Activated naive CD4-positive, alpha-beta T cell treated with anti-CD3 and anti-CD28 coated beads for 36 hours (primary cell): ENCODE measurements around the gene BAX. TPM values are rescaled to one million over a fixed set of nuclear protein-coding genes. Genes with fewer than 3 reads are reported as not detected.

Source experiments
- CTCF ChIA-PET: fragments of 350-600 bp; sonication (Branson Sonifier 250); formaldehyde crosslinking; loops from one replicate; lab custom pipeline; 2021; ENCODE audit warnings: antibody characterized with exemption; lab: Charles Lee
- DNase-seq: peaks from one replicate; pipeline ENCODE4 v3.0.0-alpha.2; 2020
- H3K27ac Mint-ChIP-seq: one replicate; pipeline ENCODE4 v1.8.0; 2021; ENCODE audit warnings: mild to moderate bottlenecking, mixed read lengths
- H3K27me3 Mint-ChIP-seq: one replicate; pipeline ENCODE4 v1.8.0; 2021; ENCODE audit warnings: low read depth, mixed read lengths
- H3K36me3 Mint-ChIP-seq: one replicate; pipeline ENCODE4 v1.8.0; 2021; ENCODE audit warnings: low read depth, mixed read lengths
- H3K4me1 Mint-ChIP-seq: one replicate; pipeline ENCODE4 v1.8.0; 2021; ENCODE audit warnings: low read depth, mixed read lengths
- H3K4me3 Mint-ChIP-seq: one replicate; pipeline ENCODE4 v1.8.0; 2021; ENCODE audit warnings: mild to moderate bottlenecking, moderate library complexity, mixed read lengths
- H3K9me3 Mint-ChIP-seq: one replicate; pipeline ENCODE4 v1.8.0; 2021; ENCODE audit warnings: mixed read lengths
- intact Hi-C: fragments of 100-400 bp; cut with micrococcal nuclease; formaldehyde crosslinking; loops from one replicate; pipeline ENCODE4 v1.15.1; 2023
- total RNA-seq, 2 experiments: library from RNA; stranded (reverse); gene quantifications; one replicate each; pipeline ENCODE4 v1.2.3, GENCODE V29; 2021

Gene BAX
- total RNA-seq, 2 experiments from 2014 or later = 267 to 302 TPM

GRCh38 chr19:48975947-48976847 lies 21.5 kb downstream of the BAX start:
- Mint-ChIP-seq H3K9me3 (no peaks in the 10 kb centered on the region), H3K4me3 (no peak overlapping the region), H3K27me3 (no peaks in the 10 kb centered on the region), H3K27ac (no peak overlapping the region), H3K4me1 (peaks cover 3% of the 10 kb centered on the region), H3K36me3 (peaks cover 16% of the 10 kb centered on the region)
- DNase-seq = peak; percentile 48
- CTCF ChIA-PET = interaction anchor here (0.8 to 2.9 kb wide), 5 partner anchors 9 to 134 kb away, joined by 3 to 11 read pairs (median 5); partner anchors contain the start of genes GYS1 and RUVBL2
- intact Hi-C loops = no loop called here

DNA sequence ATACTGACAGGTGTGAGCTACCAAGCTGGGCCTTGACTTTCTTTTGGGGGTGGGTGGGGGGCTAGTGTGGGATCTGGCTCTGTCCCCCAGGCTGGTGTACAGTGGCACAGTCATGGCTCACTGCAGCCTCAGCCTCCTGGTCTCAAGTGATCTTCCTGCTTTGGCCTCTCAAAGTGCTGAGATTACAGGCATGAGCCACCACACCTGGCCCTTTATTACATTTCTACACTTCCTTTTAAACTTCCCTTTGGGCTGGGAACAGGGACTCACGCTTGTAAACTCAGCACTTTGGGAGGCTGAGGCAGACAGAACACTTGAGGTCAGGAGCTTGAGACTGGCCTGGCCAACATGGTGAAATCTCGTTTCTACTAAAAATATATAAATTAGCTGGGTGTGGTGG lies 22.4 kb downstream of the BAX start:
- no peak overlapping the region for H3K27ac Mint-ChIP-seq

GRCh38 chr19:48982280-48982679 lies 27.6 kb downstream of the BAX start:
- intact Hi-C loops = no loop called here
- Mint-ChIP-seq H3K9me3 (no peaks in the 10 kb centered on the region), H3K27ac (no peak overlapping the region), H3K4me1 (peaks cover 7% of the 10 kb centered on the region), H3K4me3 (no peak overlapping the region), H3K27me3 (no peaks in the 10 kb centered on the region), H3K36me3 (peaks cover 16% of the 10 kb centered on the region)
- DNase-seq = no peak
- CTCF ChIA-PET = interaction anchor here (1.4 to 3.5 kb wide), 2 partner anchors 11 to 12 kb away, joined by 6 to 19 read pairs; partner anchors contain the start of genes GYS1 and RUVBL2

More for the DNA sequence above, 22.4 kb downstream of the BAX start:
- peaks cover 17% of the 10 kb centered on the region for H3K36me3 Mint-ChIP-seq
- no peaks in the 10 kb centered on the region for H3K27me3 Mint-ChIP-seq
- CTCF ChIA-PET = interaction anchor here (0.8 to 2.7 kb wide), 7 partner anchors 10 to 141 kb away, joined by 3 to 11 read pairs (median 4); partner anchors contain the start of genes GYS1, HSD17B14 and RUVBL2
- H3K4me3 Mint-ChIP-seq = no peak overlapping the region
- H3K4me1 Mint-ChIP-seq = peaks cover 3% of the 10 kb centered on the region
- intact Hi-C loops = no loop called here
- H3K9me3 Mint-ChIP-seq = no peaks in the 10 kb centered on the region
- DNase-seq = no peak

GRCh38 chr19:48985711-48986110 lies 31.0 kb downstream of the BAX start:
- no peaks in the 10 kb centered on the region for H3K27me3 Mint-ChIP-seq
- intact Hi-C loops = no loop called here
- no peak for DNase-seq
- peaks cover 16% of the 10 kb centered on the region for H3K36me3 Mint-ChIP-seq
- CTCF ChIA-PET = interaction anchor here (3.5 kb wide), 1 partner anchor 7 kb away, joined by 19 read pairs; the partner anchor contains the start of genes GYS1 and RUVBL2
- peaks cover 24% of the 10 kb centered on the region for H3K4me1 Mint-ChIP-seq
- no peaks in the 10 kb centered on the region for H3K9me3 Mint-ChIP-seq
- H3K4me3 Mint-ChIP-seq = no peak overlapping the region
- H3K27ac Mint-ChIP-seq = no peak overlapping the region

- Mint-ChIP-seq H3K36me3 (peaks cover 16% of the 10 kb centered on the region), H3K27ac (no peak overlapping the region), H3K4me1 (peaks cover 28% of the 10 kb centered on the region), H3K9me3 (no peaks in the 10 kb centered on the region), H3K27me3 (no peaks in the 10 kb centered on the region), H3K4me3 (no peak overlapping the region)
- no peak for DNase-seq
- intact Hi-C loops = no loop called here
- CTCF ChIA-PET = interaction anchor here (1.4 to 1.5 kb wide), 2 partner anchors 14 to 16 kb away, joined by 6 read pairs; no protein-coding TSS in a partner anchor
Measured at GRCh38 chr19:48986211-48986610, 31.5 kb downstream of the BAX start.

- no peaks in the 10 kb centered on the region for H3K27me3 Mint-ChIP-seq
- DNase-seq = no peak
- H3K9me3 Mint-ChIP-seq = no peaks in the 10 kb centered on the region
- no peak overlapping the region for H3K4me3 Mint-ChIP-seq
- H3K36me3 Mint-ChIP-seq = peaks cover 14% of the 10 kb centered on the region
- intact Hi-C loops = no loop called here
- no peak overlapping the region for H3K27ac Mint-ChIP-seq
- CTCF ChIA-PET = interaction anchor here (1.4 to 1.5 kb wide), 2 partner anchors 12 to 17 kb away, joined by 6 read pairs; no protein-coding TSS in a partner anchor
- H3K4me1 Mint-ChIP-seq = peaks cover 36% of the 10 kb centered on the region
Measured at GRCh38 chr19:48987323-48987722, 32.6 kb downstream of the BAX start.

DNA sequence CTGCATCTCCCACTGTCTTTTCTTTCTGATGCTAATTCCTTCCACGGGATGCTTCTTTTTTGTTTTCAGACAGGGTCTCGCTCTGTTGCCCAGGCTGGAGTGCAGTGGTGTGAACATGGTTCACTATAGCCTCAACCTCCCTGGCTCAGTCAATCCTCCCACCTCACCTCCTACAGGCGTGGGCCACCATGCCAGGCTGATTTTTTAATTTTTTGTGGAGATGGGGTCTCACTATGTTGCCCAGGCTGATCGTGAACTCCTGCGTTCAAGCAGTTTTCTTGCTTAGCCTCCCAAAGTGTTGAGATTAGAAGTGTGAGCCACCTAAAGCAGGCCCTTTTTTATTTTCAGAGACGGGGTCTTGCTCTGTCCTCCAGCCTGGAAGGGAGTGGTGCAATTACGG lies 33.6 kb downstream of the BAX start:
- Mint-ChIP-seq H3K36me3 (peaks cover 11% of the 10 kb centered on the region), H3K4me3 (no peak overlapping the region), H3K27ac (no peak overlapping the region), H3K4me1 (peaks cover 38% of the 10 kb centered on the region), H3K27me3 (no peaks in the 10 kb centered on the region), H3K9me3 (no peaks in the 10 kb centered on the region)
- intact Hi-C loops = no loop called here
- CTCF ChIA-PET = no interaction called here
- no peak for DNase-seq

GRCh38 chr19:48988860-48989259 lies 34.2 kb downstream of the BAX start:
- Mint-ChIP-seq H3K4me3 (no peak overlapping the region), H3K4me1 (peaks cover 40% of the 10 kb centered on the region), H3K27ac (no peak overlapping the region), H3K27me3 (no peaks in the 10 kb centered on the region), H3K9me3 (no peaks in the 10 kb centered on the region), H3K36me3 (peaks cover 12% of the 10 kb centered on the region)
- CTCF ChIA-PET = interaction anchor here (1.2 kb wide), 1 partner anchor 9 kb away, joined by 4 read pairs; no protein-coding TSS in a partner anchor
- no peak for DNase-seq
- intact Hi-C loops = no loop called here

DNA sequence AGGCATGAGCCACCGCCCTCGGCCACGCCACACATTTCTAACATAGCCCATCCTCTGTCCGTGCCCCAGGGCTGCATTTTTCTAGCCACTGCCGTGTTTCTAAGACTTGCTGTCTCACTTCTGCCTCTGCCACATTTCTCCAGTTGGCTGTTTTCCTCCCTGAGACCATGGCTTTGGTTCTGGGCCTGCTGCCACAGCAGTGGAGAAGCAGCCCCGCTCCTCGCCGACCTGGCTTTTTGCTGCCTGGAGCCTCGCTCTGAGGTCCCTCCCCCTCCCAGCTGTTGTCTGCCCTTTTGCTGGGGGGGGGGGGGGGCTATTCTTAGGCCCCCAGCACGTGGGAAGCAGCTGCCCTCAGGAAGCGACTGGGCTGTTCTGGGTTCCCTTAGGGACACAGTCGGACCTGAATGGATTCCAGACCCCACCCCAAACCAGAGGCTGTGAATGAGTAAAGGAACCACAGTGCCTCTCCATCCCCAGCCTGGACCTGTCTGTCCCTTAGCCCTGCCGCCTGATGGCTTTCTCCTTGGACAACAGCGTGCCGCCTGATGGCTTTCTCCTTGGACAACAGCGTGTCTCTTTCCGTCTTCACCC lies 35.1 kb downstream of the BAX start:
- Mint-ChIP-seq H3K27me3 (no peaks in the 10 kb centered on the region), H3K4me3 (no peak overlapping the region), H3K9me3 (no peaks in the 10 kb centered on the region), H3K27ac (no peak overlapping the region), H3K4me1 (peaks cover 45% of the 10 kb centered on the region), H3K36me3 (peaks cover 15% of the 10 kb centered on the region)
- CTCF ChIA-PET = interaction anchor here (1.2 kb wide), 1 partner anchor 8 kb away, joined by 4 read pairs; no protein-coding TSS in a partner anchor
- intact Hi-C loops = loop anchor here (5.0 to 10.0 kb wide), 3 partner anchors 205 to 625 kb away; partner anchors contain the start of genes CA11, SYNGR4 and TMEM143
- DNase-seq = no peak

GRCh38 chr19:48990400-48990799 lies 35.7 kb downstream of the BAX start:
- intact Hi-C loops = loop anchor here (5.0 to 10.0 kb wide), 3 partner anchors 204 to 626 kb away; partner anchors contain the start of genes CA11, SYNGR4 and TMEM143
- H3K27ac Mint-ChIP-seq = no peak overlapping the region
- H3K4me1 Mint-ChIP-seq = peaks cover 51% of the 10 kb centered on the region
- H3K27me3 Mint-ChIP-seq = no peaks in the 10 kb centered on the region
- no peaks in the 10 kb centered on the region for H3K9me3 Mint-ChIP-seq
- CTCF ChIA-PET = no interaction called here
- H3K4me3 Mint-ChIP-seq = no peak overlapping the region
- no peak for DNase-seq
- peaks cover 20% of the 10 kb centered on the region for H3K36me3 Mint-ChIP-seq

DNA sequence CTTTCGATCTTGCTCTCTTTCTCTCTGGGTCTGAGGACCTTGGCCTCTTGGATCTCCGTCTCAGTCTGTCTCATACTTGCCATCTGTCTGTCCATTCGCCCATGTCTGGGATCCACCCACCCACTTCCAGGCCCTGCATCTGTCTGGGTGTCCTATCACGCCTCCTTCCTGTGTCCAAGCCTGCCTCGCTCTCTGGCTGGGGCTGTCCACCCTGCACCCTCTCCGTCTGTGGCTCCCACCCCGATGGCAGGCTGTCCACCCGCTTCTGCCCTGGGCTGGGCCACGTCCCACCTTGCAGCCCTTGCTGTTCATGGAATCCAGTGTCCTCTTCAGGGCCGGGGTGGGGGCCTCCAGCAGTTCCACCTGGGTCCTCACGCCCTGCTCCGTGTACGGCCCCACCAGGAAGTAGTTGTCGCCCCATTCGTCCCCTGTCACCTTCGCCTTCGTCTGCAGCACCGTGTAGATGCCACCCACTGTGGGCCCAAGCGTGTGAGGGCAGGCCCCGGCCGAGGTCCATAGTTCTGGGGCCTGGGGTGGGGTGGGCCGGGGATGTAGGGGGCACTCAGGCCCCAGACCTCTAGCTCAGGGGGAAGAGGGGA lies 36.4 kb downstream of the BAX start:
- H3K27me3 Mint-ChIP-seq = no peaks in the 10 kb centered on the region
- peaks cover 20% of the 10 kb centered on the region for H3K36me3 Mint-ChIP-seq
- H3K4me1 Mint-ChIP-seq = peaks cover 51% of the 10 kb centered on the region
- no peak for DNase-seq
- no peak overlapping the region for H3K4me3 Mint-ChIP-seq
- H3K9me3 Mint-ChIP-seq = no peaks in the 10 kb centered on the region
- H3K27ac Mint-ChIP-seq = no peak overlapping the region
- intact Hi-C loops = loop anchor here (5.0 to 10.0 kb wide), 3 partner anchors 204 to 626 kb away; partner anchors contain the start of genes CA11, SYNGR4 and TMEM143
- CTCF ChIA-PET = interaction anchor here (0.9 kb wide), 1 partner anchor 20 kb away, joined by 3 read pairs; no protein-coding TSS in a partner anchor
